Measurements from ENCODE around the gene GULP1. TPM values are rescaled to one million over a fixed set of nuclear protein-coding genes. Genes with fewer than 3 reads are reported as not detected.
A peak's percentile ranks its signal among the peaks of the same experiment; 100 is the strongest.

The GULP1 gene
- total RNA-seq, 1 donor = 21.7 TPM

GRCh38 chr2:188365058-188365641 is 73.5 kb downstream of the GULP1 start:
- no peak for DNase-seq (ENCODE audit: insufficient read length, low spot score, missing footprints)
- Histone ChIP-seq H2AFZ (ENCODE audit: low read length) (no peak overlapping the region), H3K79me2 (ENCODE audit: insufficient read depth, low read length) (no peaks in the 10 kb centered on the region), H3K9me3 (ENCODE audit: low read depth, low read length) (no peaks in the 10 kb centered on the region), H3K4me3 (ENCODE audit: insufficient read depth, low read length) (no peak overlapping the region), H3K27me3 (ENCODE audit: insufficient read depth, low read length) (no peaks in the 10 kb centered on the region), H3K27ac (ENCODE audit: low read depth, low read length) (no peak overlapping the region), H3K4me2 (ENCODE audit: insufficient read depth, low read length) (no peak overlapping the region), H3K36me3 (ENCODE audit: insufficient read depth, low read length) (no peaks in the 10 kb centered on the region), H3K4me1 (ENCODE audit: insufficient read depth, low read length) (no peaks in the 10 kb centered on the region), H4K20me1 (ENCODE audit: insufficient read depth, low read length) (no peaks in the 10 kb centered on the region)
- TF ChIP-seq, protein P1, sequence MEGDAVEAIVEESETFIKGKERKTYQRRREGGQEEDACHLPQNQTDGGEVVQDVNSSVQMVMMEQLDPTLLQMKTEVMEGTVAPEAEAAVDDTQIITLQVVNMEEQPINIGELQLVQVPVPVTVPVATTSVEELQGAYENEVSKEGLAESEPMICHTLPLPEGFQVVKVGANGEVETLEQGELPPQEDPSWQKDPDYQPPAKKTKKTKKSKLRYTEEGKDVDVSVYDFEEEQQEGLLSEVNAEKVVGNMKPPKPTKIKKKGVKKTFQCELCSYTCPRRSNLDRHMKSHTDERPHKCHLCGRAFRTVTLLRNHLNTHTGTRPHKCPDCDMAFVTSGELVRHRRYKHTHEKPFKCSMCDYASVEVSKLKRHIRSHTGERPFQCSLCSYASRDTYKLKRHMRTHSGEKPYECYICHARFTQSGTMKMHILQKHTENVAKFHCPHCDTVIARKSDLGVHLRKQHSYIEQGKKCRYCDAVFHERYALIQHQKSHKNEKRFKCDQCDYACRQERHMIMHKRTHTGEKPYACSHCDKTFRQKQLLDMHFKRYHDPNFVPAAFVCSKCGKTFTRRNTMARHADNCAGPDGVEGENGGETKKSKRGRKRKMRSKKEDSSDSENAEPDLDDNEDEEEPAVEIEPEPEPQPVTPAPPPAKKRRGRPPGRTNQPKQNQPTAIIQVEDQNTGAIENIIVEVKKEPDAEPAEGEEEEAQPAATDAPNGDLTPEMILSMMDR (IDR thresholded peaks at IDR 0.05; ENCODE audit: extremely low read depth, low read depth, low read length) = no peak

GRCh38 chr2:188367164-188367563 is 75.5 kb downstream of the GULP1 start:
- Histone ChIP-seq H4K20me1 (ENCODE audit: insufficient read depth, low read length) (no peaks in the 10 kb centered on the region), H3K4me2 (ENCODE audit: insufficient read depth, low read length) (no peak overlapping the region), H3K4me3 (ENCODE audit: insufficient read depth, low read length) (no peak overlapping the region), H3K4me1 (ENCODE audit: insufficient read depth, low read length) (no peaks in the 10 kb centered on the region), H2AFZ (ENCODE audit: low read length) (no peak overlapping the region), H3K79me2 (ENCODE audit: insufficient read depth, low read length) (no peaks in the 10 kb centered on the region), H3K27me3 (ENCODE audit: insufficient read depth, low read length) (no peaks in the 10 kb centered on the region), H3K9me3 (ENCODE audit: low read depth, low read length) (no peaks in the 10 kb centered on the region), H3K36me3 (ENCODE audit: insufficient read depth, low read length) (no peaks in the 10 kb centered on the region), H3K27ac (ENCODE audit: low read depth, low read length) (no peak overlapping the region)
- TF ChIP-seq, protein P1 (IDR thresholded peaks at IDR 0.05; ENCODE audit: extremely low read depth, low read depth, low read length) = no peak
- DNase-seq (ENCODE audit: insufficient read length, low spot score, missing footprints) = no peak

- H3K4me3 ChIP-seq (ENCODE audit: insufficient read depth, low read length) = no peak overlapping the region
- H2AFZ ChIP-seq (ENCODE audit: low read length) = no peak overlapping the region
- H3K4me2 ChIP-seq (ENCODE audit: insufficient read depth, low read length) = no peak overlapping the region
- TF ChIP-seq, protein P1 (IDR thresholded peaks at IDR 0.05; ENCODE audit: extremely low read depth, low read depth, low read length) = peak; percentile 85
- H3K4me1 ChIP-seq (ENCODE audit: insufficient read depth, low read length) = no peaks in the 10 kb centered on the region
- H3K27me3 ChIP-seq (ENCODE audit: insufficient read depth, low read length) = no peaks in the 10 kb centered on the region
- no peaks in the 10 kb centered on the region for H3K9me3 ChIP-seq (ENCODE audit: low read depth, low read length)
- H3K36me3 ChIP-seq (ENCODE audit: insufficient read depth, low read length) = no peaks in the 10 kb centered on the region
- no peak overlapping the region for H3K27ac ChIP-seq (ENCODE audit: low read depth, low read length)
- H3K79me2 ChIP-seq (ENCODE audit: insufficient read depth, low read length) = no peaks in the 10 kb centered on the region
- H4K20me1 ChIP-seq (ENCODE audit: insufficient read depth, low read length) = no peaks in the 10 kb centered on the region
- peak; percentile 73 for DNase-seq (ENCODE audit: insufficient read length, low spot score, missing footprints)
These were observed 77.7 kb downstream of the GULP1 start for GRCh38 chr2:188369365-188369764.

GRCh38 chr2:188378371-188378950 is 86.8 kb downstream of the GULP1 start:
- no peak for DNase-seq (ENCODE audit: insufficient read length, low spot score, missing footprints)
- H3K27ac ChIP-seq (ENCODE audit: low read depth, low read length) = no peak overlapping the region
- no peak overlapping the region for H2AFZ ChIP-seq (ENCODE audit: low read length)
- no peaks in the 10 kb centered on the region for H3K36me3 ChIP-seq (ENCODE audit: insufficient read depth, low read length)
- no peaks in the 10 kb centered on the region for H3K9me3 ChIP-seq (ENCODE audit: low read depth, low read length)
- H3K4me1 ChIP-seq (ENCODE audit: insufficient read depth, low read length) = peaks cover 14% of the 10 kb centered on the region
- no peak overlapping the region for H3K4me3 ChIP-seq (ENCODE audit: insufficient read depth, low read length)
- no peaks in the 10 kb centered on the region for H4K20me1 ChIP-seq (ENCODE audit: insufficient read depth, low read length)
- no peaks in the 10 kb centered on the region for H3K27me3 ChIP-seq (ENCODE audit: insufficient read depth, low read length)
- no peaks in the 10 kb centered on the region for H3K79me2 ChIP-seq (ENCODE audit: insufficient read depth, low read length)
- no peak overlapping the region for H3K4me2 ChIP-seq (ENCODE audit: insufficient read depth, low read length)
- TF ChIP-seq, protein P1 (IDR thresholded peaks at IDR 0.05; ENCODE audit: extremely low read depth, low read depth, low read length) = no peak
